ENCODE measurements around the gene SLC1A4.

DNA sequence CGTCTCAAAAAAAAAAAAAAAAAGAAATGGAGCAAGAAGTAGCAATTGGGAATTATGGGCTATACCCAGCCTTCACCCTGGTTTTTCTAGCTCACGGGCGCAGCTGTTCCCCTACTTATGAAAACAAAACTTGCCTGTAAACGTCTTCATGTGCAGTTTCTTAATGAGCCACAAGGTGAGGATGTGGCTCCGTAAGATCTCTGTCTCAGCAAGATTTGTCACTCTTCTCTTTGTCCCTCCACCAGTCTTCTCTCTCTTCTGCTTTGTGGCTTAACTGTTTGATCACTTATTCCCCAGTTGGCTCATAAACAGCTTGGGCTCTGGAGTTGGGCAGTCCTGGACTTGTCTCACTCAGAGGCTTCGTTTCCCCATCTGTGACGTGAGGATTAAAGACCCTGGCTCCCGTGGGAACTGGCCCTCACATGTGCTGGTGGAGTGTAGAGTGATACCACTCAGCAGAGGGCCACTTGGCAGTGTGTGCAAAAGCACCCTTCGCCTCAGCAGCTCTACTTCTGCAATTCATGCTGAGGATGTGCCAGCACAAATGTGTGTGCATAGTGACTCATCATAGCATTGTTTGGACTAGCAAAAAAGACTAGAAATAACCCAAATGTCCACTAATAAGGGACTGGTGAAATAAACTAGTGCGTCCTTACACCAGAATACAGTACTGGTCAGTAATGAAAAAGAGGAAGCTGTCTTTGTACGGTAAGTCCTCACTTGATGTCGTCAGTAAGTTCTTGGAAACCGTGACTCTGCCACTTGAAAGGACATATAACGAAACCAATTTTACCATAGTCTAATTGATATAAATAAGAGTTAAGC is 75.7 kb downstream of the SLC1A4 start:
- TF ChIP-seq POLR2A (IDR thresholded peaks at IDR 0.05) = peak in 1 of 2 donors; percentile 22
- TF ChIP-seq CTCF (IDR thresholded peaks at IDR 0.05) = peak; percentile 46 to 96 (median 90)
